Transverse colon (tissue), 4 donors: Measurements from ENCODE around the gene NCOA4.
"Not testable (repeated sequence)": the region's sequence is repeated elsewhere in the genome, so short reads cannot be mapped to it uniquely, and the experiment has no call there.

Experiments
- EP300 ChIP-seq: sonication (generic); formaldehyde crosslinking; IDR thresholded peaks from one replicate; pipeline ENCODE4 v1.6.1; 2017; ENCODE audit warnings: antibody characterized with exemption, low read depth
- POLR2A ChIP-seq: fragments of 450-650 bp; IDR thresholded peaks from one replicate; pipeline ENCODE4 v1.6.1; 2016; ENCODE audit warnings: antibody characterized with exemption, mild to moderate bottlenecking, moderate library complexity
- POLR2AphosphoS5 ChIP-seq, 3 donors: sonication (generic); formaldehyde crosslinking; IDR thresholded peaks; one replicate each; pipeline ENCODE4 v1.6.1; 2016; ENCODE audit warnings: antibody characterized with exemption in 3 of 3
- TF ChIP-seq, protein P1 (sequence below), 5 experiments: fragments of 200-600 bp in 3 of 5; fragments of 450-650 bp in 2 of 5; sonication (generic) in 3 of 5; IDR thresholded peaks; 1 replicate in 2 of 5; 2 replicates in 3 of 5; pipeline ENCODE4 v1.5.1; 2016 to 2017; ENCODE audit warnings: antibody characterized with exemption in 5 of 5, inconsistent platforms in 3 of 5, mild to moderate bottlenecking in 2 of 5, moderate library complexity in 1 of 5

DNA sequence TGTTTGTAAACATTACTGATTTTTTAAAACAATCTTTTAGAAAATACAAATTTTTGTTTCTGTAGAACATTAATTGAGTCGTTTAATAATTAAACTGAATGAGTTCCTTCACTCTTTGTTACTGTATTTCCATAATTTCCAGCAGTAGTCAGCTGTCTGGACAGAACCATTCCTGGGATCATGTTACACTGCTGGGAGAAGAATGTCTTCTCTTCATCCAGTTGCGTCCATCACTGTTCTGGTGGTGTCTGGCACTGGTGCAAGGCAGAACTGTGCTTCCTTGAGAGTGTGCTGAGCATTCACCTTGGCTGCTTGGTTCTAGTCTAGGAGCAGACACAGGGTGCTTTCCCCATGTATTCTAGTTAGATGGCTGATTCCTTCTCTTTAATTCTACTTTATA, 46.0 kb downstream of the NCOA4 start:
- TF ChIP-seq, protein P1, sequence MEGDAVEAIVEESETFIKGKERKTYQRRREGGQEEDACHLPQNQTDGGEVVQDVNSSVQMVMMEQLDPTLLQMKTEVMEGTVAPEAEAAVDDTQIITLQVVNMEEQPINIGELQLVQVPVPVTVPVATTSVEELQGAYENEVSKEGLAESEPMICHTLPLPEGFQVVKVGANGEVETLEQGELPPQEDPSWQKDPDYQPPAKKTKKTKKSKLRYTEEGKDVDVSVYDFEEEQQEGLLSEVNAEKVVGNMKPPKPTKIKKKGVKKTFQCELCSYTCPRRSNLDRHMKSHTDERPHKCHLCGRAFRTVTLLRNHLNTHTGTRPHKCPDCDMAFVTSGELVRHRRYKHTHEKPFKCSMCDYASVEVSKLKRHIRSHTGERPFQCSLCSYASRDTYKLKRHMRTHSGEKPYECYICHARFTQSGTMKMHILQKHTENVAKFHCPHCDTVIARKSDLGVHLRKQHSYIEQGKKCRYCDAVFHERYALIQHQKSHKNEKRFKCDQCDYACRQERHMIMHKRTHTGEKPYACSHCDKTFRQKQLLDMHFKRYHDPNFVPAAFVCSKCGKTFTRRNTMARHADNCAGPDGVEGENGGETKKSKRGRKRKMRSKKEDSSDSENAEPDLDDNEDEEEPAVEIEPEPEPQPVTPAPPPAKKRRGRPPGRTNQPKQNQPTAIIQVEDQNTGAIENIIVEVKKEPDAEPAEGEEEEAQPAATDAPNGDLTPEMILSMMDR (IDR thresholded peaks at IDR 0.05) = not testable (repeated sequence)
- not testable (repeated sequence) for TF ChIP-seq EP300; POLR2A; POLR2AphosphoS5 (IDR thresholded peaks at IDR 0.05)
